Adipose tissue (tissue), 3 donors: Measurements from ENCODE around the gene DIDO1. TPM values are rescaled to one million over a fixed set of nuclear protein-coding genes. Genes with fewer than 3 reads are reported as not detected.
"Not testable (repeated sequence)": the region's sequence is repeated elsewhere in the genome, so short reads cannot be mapped to it uniquely, and the experiment has no call there.

Experiments
- H3K27ac ChIP-seq: one replicate; pipeline ENCODE4 v1.5.1; 2013; ENCODE audit warnings: low read depth, low read length
- WGBS, 3 donors: extraction: QIAGEN DNeasy Blood & Tissue Kit; methylation state at CpG; one replicate each; pipeline ENCODE4 v1.1.7; 2013; 5-methylcytosine and 5-hydroxymethylcytosine counted together
- polyA plus RNA-seq, 3 donors: library from polyadenylated mRNA; stranded (reverse); fragments of 200-250 nt; gene quantifications; one replicate each; pipeline ENCODE4 v1.2.3, GENCODE V29; 2013
- donor health status: healthy with polysubstance abuse.
- donor health status: Bipolar disorder and iron deficiency.
- donor health status: healthy.

The DIDO1 gene
- polyA plus RNA-seq, 3 donors = 12.3 to 27.6 (median 17.4) TPM

DNA sequence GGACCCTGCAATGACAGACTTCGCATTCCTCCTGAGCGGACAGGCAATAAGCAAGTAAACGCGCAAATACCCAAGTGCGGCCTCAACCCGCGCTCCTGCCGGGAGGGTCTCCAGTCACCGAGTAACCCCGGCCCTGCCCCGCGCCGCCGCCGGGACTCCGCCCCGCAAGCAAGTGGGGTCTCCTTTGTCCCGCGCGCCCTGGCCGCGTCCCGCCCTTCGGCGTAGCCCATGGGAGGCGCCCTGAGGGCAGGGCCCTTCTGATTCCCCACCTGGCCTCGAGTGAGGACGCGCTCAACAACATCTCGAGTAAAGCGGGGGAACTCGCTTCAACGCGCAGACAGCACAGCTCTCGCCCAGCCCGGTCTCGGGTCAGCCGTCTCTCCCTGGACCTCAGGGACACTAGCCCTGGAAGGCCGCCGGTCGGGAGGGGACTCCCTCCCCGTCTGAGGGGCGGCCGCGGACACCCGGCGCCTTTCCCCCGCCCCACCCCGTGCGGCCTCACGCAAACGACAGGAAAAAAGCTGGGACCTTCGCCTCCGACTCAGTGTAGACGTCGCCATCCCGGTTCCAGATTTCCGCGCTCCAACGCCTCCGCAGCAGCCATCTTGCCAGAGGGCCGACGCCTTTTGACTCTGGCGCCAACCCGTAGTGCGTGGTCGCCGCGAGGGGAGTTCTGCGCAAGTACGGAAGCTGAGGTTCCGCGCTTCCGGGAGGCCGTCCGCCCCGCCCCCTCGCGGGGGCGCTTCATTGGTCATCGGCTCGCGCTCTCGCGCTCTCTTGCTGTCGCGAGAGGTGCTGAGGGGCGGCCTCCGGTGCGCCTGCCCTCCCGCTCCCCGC is 11.2 kb upstream of the DIDO1 start:
- peak overlapping the region; percentile 56 for H3K27ac ChIP-seq
- 0 to 1% (median 0%) methylated on average over 80 to 92 of the region's 92 CpGs for WGBS, 3 donors

DNA sequence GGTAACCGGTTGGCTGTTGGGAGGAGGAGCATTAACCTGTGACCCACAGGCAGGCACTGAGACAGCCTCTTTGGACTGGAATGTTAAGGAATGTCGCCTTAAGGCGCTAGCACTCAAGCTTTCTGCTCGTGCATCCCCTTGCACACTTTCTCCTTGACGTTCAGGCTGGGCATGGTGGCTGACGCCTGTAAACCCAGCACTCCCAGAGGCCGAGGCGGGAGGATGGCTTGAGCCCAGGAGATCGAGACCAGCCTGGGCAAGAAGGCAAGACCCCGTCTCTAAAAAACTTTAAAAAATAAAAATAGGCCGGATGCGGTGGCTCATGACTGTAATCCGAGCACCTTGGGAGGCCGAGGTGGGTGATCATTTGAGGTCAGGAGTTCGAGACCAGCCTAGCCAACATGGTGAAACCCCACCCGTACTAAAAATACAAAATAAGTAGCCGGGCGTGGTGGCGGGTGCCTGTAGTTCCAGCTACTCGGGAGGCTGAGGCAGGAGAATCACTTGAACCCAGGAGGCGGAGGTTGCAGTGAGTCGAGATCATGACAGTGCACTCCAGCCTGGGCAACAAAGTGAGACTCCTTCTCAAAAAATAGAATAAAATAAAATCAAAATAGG is 9.8 kb upstream of the DIDO1 start:
- WGBS, 3 donors = 87 to 89% (median 87%) methylated on average over 22 of the region's 22 CpGs
- H3K27ac ChIP-seq = no peak overlapping the region

GRCh38 chr20:62935204-62935967 is 9.1 kb upstream of the DIDO1 start:
- WGBS, 3 donors = 77 to 81% (median 78%) methylated on average over 12 of the region's 12 CpGs
- H3K27ac ChIP-seq = no peak overlapping the region

DNA sequence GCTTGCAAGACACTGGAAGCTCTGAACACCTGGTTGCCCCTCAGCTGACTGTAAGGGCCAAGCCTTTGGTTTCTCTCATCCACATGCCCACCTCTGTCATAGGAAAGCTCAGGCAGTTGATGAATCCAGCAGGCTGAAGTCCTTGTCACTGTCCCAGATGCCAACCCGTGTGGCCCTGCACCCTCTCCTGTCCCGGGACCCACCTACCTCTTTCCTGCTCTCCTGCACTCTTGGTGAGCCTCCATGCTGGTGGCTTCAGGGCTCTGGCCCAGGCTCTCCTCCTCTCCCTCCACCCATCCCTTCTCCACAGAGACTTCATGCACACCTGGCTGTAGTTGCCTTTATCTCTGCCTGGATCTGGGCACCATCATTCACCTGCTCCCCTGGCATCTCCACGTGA is 7.7 kb upstream of the DIDO1 start:
- no peak overlapping the region for H3K27ac ChIP-seq
- 34 to 82% (median 73%) methylated on average over 3 of the region's 3 CpGs for WGBS, 3 donors

GRCh38 chr20:62931464-62931863 is 5.2 kb upstream of the DIDO1 start:
- no peak overlapping the region for H3K27ac ChIP-seq
- WGBS, 3 donors = 73 to 79% (median 75%) methylated on average over 9 of the region's 9 CpGs

GRCh38 chr20:62929051-62929538 is 2.8 kb upstream of the DIDO1 start:
- 0 to 1% (median 1%) methylated on average over 43 to 44 of the region's 44 CpGs for WGBS, 3 donors
- no peak overlapping the region for H3K27ac ChIP-seq

- H3K27ac ChIP-seq = no peak overlapping the region
- 34 to 41% (median 35%) methylated on average over 14 of the region's 14 CpGs for WGBS, 3 donors
These were observed 2.1 kb upstream of the DIDO1 start for GRCh38 chr20:62928246-62928939.

DNA sequence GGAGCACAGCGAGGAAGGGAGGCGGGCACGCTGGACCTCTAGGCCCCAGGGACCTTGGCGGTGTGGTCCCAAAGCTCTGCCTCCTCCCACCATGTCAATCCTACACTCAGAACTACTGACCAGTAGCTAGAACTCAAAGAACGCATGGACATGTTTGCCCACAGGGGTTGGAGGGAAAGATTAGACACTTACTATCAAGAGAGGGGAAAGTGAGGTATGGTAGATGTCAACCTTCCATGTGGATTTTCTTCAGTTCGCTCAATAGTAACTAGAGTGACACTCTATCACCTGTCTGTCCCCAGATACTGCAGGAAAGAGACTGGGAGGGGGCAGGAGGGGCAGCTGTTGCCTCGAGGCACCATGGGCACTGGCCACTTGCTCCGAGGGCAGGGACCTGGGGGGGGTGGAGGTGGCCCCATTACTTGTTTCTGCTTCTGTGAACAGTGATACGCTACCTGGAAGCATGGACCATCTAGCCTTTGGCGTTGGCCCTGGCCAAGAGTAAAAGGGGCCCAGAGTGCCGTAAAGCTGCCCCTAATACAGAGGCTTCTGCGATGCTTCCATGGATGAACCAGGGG is 912 bp upstream of the DIDO1 start:
- WGBS, 3 donors = 62 to 87% (median 78%) methylated on average over 12 of the region's 12 CpGs
- H3K27ac ChIP-seq = no peak overlapping the region

DNA sequence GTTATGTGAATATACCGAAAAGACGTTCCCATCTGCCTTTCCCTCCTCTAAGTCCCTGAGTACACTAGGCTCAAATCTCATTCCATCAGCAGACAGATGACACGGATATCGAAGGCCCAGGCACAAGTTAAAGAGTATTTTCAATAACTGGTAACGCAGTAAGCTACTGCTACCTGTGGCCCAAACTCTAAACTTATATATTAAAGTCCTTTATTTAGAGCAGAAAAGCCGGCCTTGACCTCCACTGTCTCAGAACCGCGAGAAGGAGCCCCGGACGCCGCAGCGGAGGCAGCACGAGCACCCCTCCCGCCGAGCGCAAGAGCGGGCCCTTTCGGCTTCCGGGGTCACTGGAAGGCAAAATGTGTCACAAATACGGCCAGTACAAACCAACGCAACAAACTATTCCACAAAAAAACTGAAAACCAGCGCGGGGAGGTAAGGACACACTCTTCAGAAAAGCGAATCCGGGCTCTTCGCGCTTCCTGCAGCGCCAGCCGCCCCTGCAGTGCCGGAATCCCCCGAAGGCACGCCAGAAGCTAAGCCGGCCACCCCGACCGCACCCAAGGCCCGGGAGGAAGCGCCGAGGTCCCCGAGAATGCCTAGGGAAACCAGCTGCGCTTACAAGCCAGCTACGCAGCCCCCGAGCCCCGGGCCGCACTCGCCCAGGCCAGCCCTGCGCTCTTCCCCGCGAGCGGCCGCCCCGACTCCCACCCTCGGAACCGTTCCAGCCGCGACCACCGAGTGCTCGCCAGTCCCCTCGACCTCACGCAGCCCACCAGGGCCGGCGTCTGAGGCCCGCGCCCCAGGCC is 681 bp downstream of the DIDO1 start:
- 0% methylated on average over 61 to 63 of the region's 63 CpGs for WGBS, 3 donors
- peak overlapping the region; percentile 91 for H3K27ac ChIP-seq

- 1 to 4% (median 2%) methylated on average over 4 of the region's 4 CpGs for WGBS, 3 donors
- H3K27ac ChIP-seq = peak overlapping the region; percentile 29
These were observed 1.3 kb downstream of the DIDO1 start for GRCh38 chr20:62925076-62925419.

DNA sequence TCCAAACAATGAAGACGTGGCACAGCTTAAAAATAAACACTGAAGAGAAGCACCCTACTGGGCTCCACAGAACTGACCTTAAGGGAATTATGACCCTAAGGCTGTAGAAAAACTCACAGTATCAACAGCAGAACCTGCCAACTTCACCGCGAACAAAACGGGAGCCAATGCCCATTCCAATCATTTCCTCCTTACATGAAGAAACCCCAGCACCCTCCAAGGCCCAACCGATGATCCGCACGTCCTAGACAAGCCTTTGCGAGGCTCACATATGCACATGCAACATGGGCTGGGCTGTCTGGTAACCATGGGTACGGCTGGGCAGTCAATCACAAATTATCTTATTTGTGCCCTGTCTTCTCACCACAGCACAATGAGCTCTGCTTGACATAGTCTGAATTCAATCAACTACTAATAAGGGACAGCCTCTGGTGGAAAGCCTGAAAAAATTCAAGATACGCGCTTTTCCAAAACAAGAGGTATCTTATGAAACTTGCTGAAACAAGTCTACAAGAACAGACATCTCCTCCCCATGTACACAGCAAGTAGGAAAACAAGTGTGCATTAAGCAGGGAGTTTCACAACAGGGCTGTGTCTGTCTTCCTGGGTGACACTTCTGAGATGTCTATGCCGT is 1.7 kb downstream of the DIDO1 start:
- WGBS, 3 donors = 15 to 36% (median 32%) methylated on average over 12 of the region's 12 CpGs

DNA sequence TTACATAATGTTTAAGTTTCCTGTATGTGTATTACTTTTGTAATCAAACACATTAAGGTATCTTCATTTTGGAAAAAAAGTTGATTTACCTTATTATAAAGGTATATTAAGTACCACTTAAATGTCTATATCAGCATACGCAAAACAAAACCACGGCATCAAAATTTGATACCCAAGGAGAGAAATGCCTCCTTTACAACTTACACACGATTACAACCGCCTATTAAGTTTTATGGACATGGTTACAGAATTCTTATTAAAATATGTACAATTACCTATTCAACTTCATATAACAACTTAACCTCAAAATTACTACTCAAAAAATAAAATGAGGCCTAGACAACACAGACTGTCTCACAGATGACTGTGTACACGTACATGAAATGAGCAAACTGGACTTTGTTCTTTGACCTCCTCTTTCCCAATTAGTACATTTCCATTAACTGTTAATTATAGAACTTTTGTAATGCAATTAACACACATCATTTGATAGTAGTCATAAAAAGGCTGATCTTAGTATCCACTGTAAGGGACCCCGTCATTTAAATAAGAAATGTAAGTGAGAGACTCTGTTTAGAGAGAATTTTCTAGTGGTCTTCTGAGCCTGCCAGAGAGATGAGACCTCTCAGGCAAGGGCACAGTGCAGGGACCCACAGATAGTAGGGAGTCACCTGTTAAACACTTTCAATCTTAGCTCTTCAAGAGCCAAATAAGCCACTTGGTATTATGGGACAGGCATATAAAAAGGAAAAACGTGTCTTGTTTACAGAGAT is 2.5 kb downstream of the DIDO1 start:
- WGBS, 3 donors = 32 to 59% (median 56%) methylated on average over 7 of the region's 7 CpGs
- no peak overlapping the region for H3K27ac ChIP-seq

More for the DNA sequence above, 1.7 kb downstream of the DIDO1 start:
- H3K27ac ChIP-seq = no peak overlapping the region

- H3K27ac ChIP-seq = not testable (repeated sequence)
- 50 to 63% (median 60%) methylated on average over 17 of the region's 17 CpGs for WGBS, 3 donors
These were observed 3.1 kb downstream of the DIDO1 start for GRCh38 chr20:62923059-62923668.

- H3K27ac ChIP-seq = no peak overlapping the region
- WGBS, 3 donors = 63 to 75% (median 73%) methylated on average over 14 of the region's 14 CpGs
These were observed 3.8 kb downstream of the DIDO1 start for GRCh38 chr20:62922451-62922921.

DNA sequence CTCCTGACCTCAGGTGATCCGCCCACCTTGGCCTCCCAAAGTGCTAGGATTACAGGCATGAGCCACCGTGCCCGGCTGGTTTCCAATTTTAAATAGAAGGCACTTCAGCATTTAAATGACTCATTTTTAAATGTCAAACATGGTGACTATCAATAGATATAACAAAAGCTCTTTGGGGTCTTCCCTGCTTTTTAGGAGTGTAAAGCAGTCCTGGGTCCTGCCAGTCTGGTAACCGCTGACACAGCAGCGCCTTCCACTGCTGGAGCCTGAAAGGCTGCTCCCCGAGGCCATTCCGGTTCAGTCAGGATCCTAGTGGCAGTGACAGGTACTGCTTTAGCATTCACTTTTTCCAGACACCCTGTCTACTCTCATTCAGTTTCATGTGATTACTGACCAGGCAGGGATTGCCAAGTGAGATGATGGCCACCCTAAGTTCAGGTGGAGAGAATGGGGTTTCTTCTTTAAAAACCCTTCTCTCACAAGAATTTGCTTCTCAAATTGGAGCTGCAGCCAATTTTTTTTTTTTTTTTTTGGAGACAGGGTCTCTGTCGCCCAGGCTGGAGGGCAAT is 5.1 kb downstream of the DIDO1 start:
- 36 to 56% (median 47%) methylated on average over 8 of the region's 8 CpGs for WGBS, 3 donors
- H3K27ac ChIP-seq = no peak overlapping the region
